Measurements from ENCODE around the gene CD7.

The CD7 gene

DNA sequence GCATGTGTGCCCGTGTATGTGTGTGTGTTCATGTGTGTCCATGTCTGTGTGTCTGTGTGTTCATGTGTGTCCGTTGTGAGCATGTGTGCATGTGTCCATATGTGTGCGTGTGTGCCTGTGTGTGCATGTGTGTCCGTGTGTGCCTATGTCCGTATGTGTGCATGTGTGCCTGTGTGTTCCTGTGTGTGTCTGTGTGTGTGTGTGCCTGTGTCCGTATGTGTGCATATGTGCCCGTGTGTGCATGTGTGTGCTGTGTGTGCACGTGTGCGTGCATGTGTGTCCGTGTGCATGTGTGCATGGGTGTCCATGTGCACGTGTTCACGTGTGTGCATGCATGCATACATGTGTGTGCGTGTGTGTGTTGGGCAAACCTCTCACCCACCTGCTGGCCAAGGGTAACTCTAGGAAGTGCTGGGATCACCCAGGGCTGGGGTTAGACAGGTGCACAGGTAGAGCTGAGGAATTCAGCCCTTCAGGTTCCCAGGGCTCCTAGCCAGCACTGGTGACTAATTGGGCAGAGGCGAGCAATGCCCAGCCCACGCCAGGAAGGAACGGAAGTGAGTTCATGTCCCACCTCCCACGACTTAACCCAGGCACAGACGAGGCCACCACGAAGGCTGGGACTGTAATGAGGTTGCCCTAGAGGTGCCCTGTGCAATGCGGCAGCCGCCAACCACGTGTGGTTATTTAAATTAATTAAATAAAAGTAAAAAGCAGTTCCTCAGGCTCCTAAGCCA, 35.7 kb downstream of the CD7 start:
- TF ChIP-seq, protein P1, sequence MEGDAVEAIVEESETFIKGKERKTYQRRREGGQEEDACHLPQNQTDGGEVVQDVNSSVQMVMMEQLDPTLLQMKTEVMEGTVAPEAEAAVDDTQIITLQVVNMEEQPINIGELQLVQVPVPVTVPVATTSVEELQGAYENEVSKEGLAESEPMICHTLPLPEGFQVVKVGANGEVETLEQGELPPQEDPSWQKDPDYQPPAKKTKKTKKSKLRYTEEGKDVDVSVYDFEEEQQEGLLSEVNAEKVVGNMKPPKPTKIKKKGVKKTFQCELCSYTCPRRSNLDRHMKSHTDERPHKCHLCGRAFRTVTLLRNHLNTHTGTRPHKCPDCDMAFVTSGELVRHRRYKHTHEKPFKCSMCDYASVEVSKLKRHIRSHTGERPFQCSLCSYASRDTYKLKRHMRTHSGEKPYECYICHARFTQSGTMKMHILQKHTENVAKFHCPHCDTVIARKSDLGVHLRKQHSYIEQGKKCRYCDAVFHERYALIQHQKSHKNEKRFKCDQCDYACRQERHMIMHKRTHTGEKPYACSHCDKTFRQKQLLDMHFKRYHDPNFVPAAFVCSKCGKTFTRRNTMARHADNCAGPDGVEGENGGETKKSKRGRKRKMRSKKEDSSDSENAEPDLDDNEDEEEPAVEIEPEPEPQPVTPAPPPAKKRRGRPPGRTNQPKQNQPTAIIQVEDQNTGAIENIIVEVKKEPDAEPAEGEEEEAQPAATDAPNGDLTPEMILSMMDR (IDR thresholded peaks at IDR 0.05; ENCODE audit: poor library complexity, severe bottlenecking): no peak
- DNase-seq (ENCODE audit: low spot score) (peak; percentile 93), ATAC-seq (ENCODE audit: low read depth) (peak; percentile 78)
- peaks cover 47% of the 10 kb centered on the region for H3K4me1 ChIP-seq (ENCODE audit: insufficient read depth, poor library complexity, severe bottlenecking)
- H3K36me3 ChIP-seq (ENCODE audit: low read depth): no peaks in the 10 kb centered on the region
- H3K27ac ChIP-seq (ENCODE audit: poor library complexity, severe bottlenecking): peak overlapping the region; percentile 99
- H3K9me3 ChIP-seq (ENCODE audit: severe bottlenecking): no peaks in the 10 kb centered on the region
- H3K4me3 ChIP-seq (ENCODE audit: severe bottlenecking): no peak overlapping the region
- no peaks in the 10 kb centered on the region for H3K27me3 ChIP-seq (ENCODE audit: insufficient read depth, poor library complexity, severe bottlenecking)

DNA sequence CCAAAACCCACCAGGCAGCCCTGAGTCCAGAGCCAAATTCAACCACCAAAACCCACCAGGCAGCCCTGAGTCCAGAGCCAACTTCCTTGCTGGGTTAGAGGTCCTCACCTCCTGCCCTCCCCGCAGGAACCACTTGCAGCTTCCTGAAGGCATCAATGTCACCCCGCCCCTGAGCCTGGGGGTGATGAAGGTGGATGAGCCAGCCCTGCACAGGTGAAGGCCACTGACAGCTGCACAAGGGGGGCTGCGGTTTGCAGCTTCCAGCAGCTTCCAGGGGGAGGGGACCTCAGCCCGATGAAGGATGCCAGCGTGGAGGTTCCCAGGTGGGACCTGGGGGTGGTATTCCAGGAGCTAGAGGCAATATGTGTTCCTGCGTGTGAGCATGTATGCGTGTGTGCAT, 36.3 kb downstream of the CD7 start:
- H3K4me3 ChIP-seq (ENCODE audit: severe bottlenecking): no peak overlapping the region
- no peaks in the 10 kb centered on the region for H3K9me3 ChIP-seq (ENCODE audit: severe bottlenecking)
- H3K4me1 ChIP-seq (ENCODE audit: insufficient read depth, poor library complexity, severe bottlenecking): peaks cover 47% of the 10 kb centered on the region
- no peaks in the 10 kb centered on the region for H3K27me3 ChIP-seq (ENCODE audit: insufficient read depth, poor library complexity, severe bottlenecking)
- TF ChIP-seq, protein P1 (IDR thresholded peaks at IDR 0.05; ENCODE audit: poor library complexity, severe bottlenecking): no peak
- no peaks in the 10 kb centered on the region for H3K36me3 ChIP-seq (ENCODE audit: low read depth)
- no peak for DNase-seq (ENCODE audit: low spot score)
- H3K27ac ChIP-seq (ENCODE audit: poor library complexity, severe bottlenecking): peak overlapping the region; percentile 99
- ATAC-seq (ENCODE audit: low read depth): no peak

DNA sequence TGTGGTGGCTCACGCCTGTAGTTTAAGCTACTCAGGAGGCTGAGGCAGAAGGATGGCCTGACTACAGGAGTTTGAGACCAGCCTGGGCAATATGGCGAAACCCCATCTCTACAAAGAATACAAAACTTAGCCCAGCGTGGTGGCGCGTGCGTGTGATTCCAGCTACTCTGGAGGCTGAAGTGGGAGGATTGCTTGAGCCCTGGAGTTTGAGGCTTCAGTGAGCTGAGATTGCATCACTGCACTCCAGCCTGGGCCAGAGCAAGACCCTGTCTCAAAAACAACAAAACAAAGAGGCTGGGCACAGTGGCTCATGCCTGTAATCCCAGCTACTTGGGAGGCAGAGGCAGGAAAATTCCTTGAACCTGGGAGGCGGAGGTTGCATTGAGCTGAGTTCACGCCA, 36.9 kb downstream of the CD7 start:
- TF ChIP-seq, protein P1 (IDR thresholded peaks at IDR 0.05; ENCODE audit: poor library complexity, severe bottlenecking): no peak
- no peak for DNase-seq (ENCODE audit: low spot score)
- peaks cover 43% of the 10 kb centered on the region for H3K4me1 ChIP-seq (ENCODE audit: insufficient read depth, poor library complexity, severe bottlenecking)
- no peaks in the 10 kb centered on the region for H3K9me3 ChIP-seq (ENCODE audit: severe bottlenecking)
- H3K27me3 ChIP-seq (ENCODE audit: insufficient read depth, poor library complexity, severe bottlenecking): no peaks in the 10 kb centered on the region
- no peak overlapping the region for H3K4me3 ChIP-seq (ENCODE audit: severe bottlenecking)
- peak overlapping the region; percentile 99 for H3K27ac ChIP-seq (ENCODE audit: poor library complexity, severe bottlenecking)
- ATAC-seq (ENCODE audit: low read depth): no peak
- H3K36me3 ChIP-seq (ENCODE audit: low read depth): no peaks in the 10 kb centered on the region

DNA sequence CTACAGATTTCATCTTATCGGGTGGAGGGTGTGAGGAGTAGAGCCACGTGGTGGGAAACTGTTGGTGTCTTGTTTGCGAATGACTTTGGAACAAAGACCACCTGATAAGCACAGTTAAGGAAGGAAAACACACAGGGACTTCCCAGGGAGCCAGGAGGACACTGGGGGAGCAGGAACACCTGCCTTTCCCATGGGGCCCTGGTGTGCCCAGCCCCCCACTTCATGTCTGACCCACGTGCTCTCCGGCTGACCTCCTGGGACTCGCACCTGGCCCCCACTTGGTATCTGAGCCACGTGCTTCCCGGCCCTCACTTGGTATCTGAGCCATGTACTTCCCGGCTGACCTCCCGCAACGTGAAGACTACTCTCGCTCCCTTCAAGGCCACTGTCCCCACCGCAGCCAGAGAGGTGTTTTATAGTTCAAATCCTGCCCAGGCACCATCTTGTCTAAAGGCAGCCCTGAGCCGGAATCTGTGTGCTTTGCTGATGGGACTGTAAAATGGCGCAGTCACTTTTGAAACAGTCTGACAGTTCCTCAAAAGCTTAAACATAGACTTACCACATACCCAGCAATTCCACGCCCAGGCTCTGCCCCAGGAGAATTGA, 38.5 kb downstream of the CD7 start:
- Histone ChIP-seq H3K27me3 (ENCODE audit: insufficient read depth, poor library complexity, severe bottlenecking) (no peaks in the 10 kb centered on the region), H3K4me3 (ENCODE audit: severe bottlenecking) (no peak overlapping the region), H3K27ac (ENCODE audit: poor library complexity, severe bottlenecking) (no peak overlapping the region), H3K4me1 (ENCODE audit: insufficient read depth, poor library complexity, severe bottlenecking) (peaks cover 34% of the 10 kb centered on the region), H3K36me3 (ENCODE audit: low read depth) (no peaks in the 10 kb centered on the region), H3K9me3 (ENCODE audit: severe bottlenecking) (no peaks in the 10 kb centered on the region)
- DNase-seq (ENCODE audit: low spot score) (no peak), ATAC-seq (ENCODE audit: low read depth) (no peak)
- TF ChIP-seq, protein P1 (IDR thresholded peaks at IDR 0.05; ENCODE audit: poor library complexity, severe bottlenecking): no peak

DNA sequence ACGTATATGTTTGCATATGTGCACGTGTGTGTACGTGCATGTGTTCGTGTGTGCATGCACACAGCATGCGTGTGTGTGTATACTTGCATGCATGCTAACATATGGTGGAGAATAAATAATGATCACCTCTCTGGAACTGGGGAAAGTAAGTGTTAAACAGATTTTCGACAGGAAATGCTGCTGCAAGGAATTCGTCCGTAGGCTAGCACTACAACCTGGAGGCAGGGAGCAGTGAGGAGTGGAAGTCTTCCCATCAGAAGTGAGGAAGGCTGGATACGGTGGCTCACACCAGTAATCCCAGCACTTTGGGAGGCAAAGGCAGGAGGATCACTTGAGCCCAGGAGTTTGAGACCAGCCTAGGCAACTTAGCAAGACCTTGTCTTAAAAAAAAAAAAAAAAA, 39.1 kb downstream of the CD7 start:
- no peaks in the 10 kb centered on the region for H3K9me3 ChIP-seq (ENCODE audit: severe bottlenecking)
- DNase-seq (ENCODE audit: low spot score) (no peak), ATAC-seq (ENCODE audit: low read depth) (no peak)
- no peaks in the 10 kb centered on the region for H3K36me3 ChIP-seq (ENCODE audit: low read depth)
- H3K4me1 ChIP-seq (ENCODE audit: insufficient read depth, poor library complexity, severe bottlenecking): peaks cover 31% of the 10 kb centered on the region
- H3K4me3 ChIP-seq (ENCODE audit: severe bottlenecking): no peak overlapping the region
- H3K27me3 ChIP-seq (ENCODE audit: insufficient read depth, poor library complexity, severe bottlenecking): no peaks in the 10 kb centered on the region
- TF ChIP-seq, protein P1 (IDR thresholded peaks at IDR 0.05; ENCODE audit: poor library complexity, severe bottlenecking): no peak
- no peak overlapping the region for H3K27ac ChIP-seq (ENCODE audit: poor library complexity, severe bottlenecking)
